DMS 273 (cell line): ENCODE results near the gene ERP44.
"Not testable (repeated sequence)": the region's sequence is repeated elsewhere in the genome, so short reads cannot be mapped to it uniquely, and the experiment has no call there.

Source experiments
- DNase-seq: peaks from one replicate; lab custom pipeline; 2025; ENCODE audit not compliant: unreplicated experiment; lab: John Stamatoyannopoulos, UW

Gene ERP44

DNA sequence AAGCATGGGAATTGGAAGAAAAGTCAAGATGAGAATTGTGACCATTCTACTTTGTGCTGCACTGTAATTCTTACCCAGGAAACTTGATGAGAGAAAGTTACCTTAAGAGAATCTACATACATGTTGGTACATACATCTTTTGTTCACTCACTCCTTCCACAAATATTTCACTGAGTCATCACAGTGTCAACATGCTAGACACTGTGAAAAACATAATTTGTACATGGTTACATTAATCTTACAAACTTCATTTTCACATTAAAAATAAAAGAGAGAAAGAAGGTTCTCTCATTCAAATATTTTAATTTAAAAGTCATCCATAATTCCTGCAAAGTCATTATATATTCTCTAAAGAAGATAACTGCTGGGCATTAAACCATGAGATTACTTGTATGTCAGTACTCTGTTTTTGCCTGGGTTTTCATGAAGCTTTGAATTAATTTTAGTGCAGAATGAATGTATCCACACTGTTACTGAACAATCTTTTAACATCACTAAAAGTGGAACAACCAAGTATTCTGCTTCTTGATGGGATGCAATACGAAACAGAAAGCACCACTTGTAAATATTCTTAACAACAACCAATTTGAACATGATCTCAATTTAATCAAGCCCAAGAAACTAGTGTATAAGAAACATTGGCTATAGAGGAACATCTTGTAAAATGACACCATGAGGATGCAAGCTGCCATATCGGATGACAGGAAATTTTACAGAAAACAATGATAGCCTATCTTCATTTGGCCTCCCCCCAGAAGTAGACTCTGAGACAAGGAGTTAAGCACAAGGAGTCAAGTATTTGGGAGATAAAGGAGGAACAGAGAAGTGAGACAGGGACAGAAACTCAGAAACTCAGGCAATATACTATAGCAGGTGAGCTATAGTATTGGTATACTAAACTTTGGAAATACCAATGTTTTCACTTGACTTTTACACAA lies 28.4 kb downstream of the ERP44 start:
- peak; percentile 7 for DNase-seq

DNA sequence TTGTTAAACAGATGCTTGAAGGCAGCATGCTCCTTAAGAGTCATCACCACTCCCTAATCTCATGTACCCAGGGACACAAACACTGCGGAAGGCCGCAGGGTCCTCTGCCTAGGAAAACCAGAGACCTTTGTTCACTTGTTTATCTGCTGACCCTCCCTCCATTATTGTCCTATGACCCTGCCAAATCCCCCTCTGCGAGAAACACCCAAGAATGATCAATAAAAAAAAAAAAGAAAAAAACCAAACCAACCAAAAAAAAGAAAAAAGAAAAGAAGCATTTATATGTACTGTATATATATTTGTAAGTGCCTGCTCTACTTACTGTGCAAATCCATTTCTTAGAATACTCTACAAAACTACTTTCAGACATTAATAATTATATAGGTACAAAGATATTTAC lies 29.7 kb downstream of the ERP44 start:
- DNase-seq: not testable (repeated sequence)

DNA sequence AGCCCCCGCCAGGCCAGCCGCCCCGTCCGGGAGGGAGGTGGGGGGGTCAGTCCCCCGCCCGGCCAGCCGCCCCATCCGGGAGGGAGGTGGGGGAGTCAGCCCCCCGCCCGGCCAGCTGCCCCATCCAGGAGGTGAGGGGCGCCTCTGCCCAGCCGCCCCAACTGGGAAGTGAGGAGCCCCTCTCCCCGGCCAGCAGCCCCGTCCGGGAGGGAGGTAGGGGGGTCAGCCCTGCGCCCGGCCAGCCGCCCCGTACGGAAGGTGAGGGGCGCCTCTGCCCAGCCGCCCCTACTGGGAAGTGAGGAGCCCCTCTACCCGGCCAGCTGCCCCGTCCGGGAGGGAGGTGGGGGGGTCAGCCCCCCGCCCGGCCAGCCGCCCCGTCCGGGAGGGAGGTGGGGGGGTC lies 30.8 kb downstream of the ERP44 start:
- DNase-seq: not testable (repeated sequence)

DNA sequence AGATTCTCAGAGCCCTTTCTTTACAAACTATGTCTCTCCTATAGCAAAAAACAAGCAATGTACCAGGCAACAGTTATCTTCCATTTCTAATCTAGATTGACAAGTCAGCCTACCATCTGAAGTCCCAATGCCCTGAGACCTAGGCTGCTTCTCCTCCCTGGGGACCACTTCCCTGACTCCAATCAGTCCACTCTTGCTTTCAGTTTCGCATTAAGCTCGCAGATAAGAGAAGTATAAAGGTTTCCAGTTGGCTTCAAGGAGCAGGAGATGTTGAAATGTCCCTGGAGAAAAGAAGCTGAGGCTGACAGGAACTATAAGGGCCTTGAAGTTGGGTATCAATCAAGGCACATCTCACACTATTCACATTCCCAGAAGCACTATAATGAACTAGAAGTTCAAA lies 32.3 kb downstream of the ERP44 start:
- DNase-seq: peak; percentile 52

DNA sequence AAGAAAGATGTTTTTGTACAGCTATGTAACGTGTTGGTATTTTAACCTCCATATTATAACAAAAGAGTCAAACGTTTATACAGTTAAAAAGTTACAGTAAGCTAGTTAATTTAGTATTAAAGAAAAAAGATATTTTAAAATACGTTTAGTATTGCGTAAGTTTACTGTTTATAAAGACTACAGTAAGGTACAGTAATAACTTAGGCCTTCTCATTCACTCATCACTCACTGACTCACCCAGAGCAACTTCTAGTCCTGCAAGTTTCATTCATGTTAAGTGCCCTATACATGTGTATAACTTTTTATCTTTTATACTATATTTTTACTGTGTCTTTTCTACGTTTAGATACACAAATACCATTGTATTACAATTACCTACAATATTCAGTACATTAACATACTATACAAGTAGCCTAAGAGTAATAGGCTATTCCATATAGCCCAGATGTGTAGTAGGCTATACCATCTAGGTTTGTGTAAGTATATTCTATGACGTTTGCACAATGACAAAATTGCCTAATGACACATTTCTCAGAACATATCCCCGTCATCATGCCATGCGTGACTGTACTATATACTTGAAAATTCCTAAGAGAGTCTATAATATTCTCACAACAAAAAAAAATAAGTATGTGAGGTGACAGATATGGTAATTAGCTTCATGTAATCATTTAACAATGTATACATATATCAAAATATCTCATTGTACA lies 33.8 kb downstream of the ERP44 start:
- no peak for DNase-seq

DNA sequence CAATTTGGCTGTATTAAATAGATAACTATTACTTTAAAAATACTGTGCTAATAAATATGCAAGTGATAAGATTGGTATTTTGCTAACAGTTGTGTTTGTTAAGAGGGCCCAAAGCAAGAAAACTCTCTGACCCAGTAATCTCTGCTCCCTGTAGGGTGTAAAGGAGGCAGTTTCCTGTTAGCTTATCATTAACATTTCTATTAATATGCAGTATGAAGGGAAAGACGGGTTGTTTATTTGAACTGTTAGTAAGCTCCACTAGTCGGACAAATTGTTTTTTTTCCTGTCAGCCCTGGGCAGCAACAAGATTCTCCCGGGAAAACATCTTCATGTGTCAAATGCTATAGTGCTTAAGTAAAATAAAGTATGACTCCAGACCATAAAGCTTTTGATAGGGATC lies 35.6 kb downstream of the ERP44 start:
- DNase-seq: no peak

DNA sequence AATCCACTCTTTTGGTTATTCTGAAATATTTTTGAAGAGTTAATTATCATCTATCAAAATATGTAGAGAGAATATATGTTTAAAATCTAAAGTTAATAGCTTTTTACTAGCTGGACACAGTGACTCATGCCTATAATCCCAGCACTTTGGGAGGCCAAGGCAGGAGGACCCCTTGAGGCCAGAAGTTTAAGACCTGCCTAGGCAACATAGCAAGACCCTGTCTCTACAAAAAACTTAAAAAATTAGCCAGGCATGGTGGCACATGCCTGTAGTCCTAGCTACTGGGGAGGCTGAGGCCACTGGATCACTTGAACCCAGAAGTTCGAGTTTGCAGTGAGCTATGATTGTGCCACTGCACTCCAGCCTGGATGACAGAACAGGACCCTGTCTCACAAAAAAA lies 36.1 kb downstream of the ERP44 start:
- DNase-seq: not testable (repeated sequence)

DNA sequence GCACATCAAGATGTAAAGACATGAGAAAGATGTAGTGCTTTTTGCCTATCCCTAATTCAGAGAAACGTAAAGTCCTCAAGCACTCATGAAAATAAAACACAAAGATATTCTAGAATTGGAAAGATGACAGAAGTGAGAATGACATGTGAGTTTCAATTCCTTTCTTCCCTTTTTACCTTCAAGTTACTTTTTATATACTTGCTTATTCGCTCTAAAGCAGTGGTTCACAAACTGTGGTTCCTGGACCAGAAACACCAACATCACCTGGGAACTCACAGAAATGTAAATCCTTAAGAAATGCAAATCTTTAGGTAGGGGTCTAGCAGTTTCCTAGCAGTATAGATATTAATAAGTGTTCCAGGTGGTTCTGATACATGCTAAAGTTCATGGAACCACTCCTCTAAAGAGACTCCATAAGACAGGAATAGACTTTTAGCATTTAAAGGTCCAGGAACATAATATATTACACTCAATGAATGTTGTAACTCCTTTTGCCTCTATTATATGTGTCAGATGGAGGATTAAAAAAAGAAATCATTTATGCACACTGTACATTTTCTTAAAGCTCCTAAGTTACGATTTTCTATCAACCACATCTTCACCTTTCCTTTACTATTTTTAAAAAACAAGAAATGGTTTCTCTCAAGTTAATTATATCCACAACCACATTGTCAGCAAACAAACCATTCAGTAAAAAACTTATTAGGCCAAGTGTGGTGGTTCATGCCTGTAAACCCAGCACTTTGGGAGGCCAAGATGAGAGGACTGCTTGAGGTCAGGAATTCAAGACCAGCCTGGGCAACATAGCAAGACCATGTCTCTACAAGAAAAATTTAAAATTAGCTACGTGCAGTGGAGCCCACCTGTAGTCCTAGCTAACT lies 39.9 kb downstream of the ERP44 start:
- no peak for DNase-seq

DNA sequence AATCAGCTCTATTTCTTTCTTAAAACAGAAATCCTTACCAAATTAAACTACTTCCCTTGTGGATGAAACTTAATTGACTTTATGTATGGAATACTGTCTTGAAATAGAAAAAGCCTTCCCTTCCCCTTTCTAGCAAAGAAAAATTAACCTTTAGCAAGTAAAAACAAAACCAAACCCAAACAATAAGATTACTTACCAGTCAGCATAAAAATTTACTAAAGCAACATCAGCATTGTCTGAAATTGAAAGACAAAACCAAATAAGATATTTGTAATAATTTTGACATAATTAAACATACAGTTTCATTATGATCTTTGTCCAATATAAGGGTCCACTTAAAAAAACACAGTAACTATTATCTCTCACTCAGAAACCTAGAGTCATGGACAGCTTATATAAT lies 41.2 kb downstream of the ERP44 start:
- no peak for DNase-seq

DNA sequence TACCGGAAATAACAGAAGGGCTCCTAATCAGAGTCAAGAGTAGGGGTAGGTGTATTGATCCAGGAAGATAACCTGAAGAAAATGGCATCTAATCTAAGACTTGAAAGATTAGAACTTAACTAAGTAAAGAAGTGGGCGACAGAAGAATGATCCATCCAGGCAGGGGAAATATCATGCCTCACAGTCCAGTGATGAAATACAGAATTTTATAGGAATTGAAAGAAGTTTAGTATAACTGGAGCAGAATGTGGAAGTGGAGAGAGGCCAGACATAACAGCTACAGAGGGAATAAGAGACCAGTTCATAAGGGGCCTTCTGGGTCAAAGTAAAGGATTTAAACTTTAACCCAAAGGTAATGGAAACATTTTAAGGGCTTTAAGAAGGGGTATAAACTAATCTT lies 42.2 kb downstream of the ERP44 start:
- no peak for DNase-seq

DNA sequence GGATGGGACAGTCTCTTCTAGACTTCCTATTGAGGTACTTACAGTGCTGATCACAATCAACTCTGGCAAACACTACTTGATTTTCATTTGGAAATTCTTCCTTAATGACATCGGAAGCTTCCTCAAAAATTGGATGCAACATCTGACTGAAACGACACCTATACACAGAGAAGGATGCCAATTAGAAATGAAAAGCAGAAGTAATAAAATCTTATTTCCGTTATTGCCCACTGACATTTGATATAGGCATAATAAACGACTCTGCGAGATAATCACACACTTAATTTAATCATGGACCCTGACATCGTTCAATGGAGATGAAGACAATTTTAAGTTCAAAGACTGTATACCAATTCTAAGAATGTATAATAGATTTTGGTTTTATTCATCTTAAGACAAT lies 46.4 kb downstream of the ERP44 start:
- DNase-seq: no peak

DNA sequence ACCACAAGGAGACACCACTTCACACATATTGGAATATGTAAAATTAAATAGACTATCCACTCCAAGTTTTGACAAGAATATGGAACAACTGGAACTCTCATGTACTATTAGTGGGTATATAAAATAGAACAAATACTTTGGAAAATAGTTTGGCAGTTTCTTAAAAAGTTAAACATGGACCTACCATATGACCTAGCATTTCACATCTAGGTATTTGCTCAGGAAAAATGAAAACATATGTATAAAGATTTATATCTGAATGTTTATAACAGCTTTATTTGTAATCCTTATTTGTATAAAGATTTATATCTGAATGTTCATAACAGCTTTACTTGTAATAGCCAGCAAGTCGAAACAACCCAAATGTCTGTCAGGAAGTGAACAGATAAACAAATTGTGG lies 49.2 kb downstream of the ERP44 start:
- DNase-seq: no peak

DNA sequence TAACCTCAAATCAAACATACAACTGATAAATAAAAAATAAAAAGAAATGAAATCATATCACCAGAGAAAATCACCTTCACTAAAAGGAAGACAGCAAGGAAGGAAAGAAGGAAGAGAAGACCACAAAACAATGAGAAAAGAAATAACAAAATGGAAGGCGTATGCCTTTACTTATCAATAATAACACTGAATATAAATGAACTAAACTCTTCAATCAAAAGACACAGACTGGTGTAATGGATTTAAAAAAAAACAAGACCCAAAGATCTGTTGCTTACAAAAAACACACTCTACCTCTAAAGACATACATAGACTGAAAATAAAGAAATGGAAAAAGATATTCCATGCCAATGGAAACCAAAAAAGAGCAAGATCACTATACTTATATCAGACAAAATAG lies 60.3 kb downstream of the ERP44 start:
- no peak for DNase-seq

DNA sequence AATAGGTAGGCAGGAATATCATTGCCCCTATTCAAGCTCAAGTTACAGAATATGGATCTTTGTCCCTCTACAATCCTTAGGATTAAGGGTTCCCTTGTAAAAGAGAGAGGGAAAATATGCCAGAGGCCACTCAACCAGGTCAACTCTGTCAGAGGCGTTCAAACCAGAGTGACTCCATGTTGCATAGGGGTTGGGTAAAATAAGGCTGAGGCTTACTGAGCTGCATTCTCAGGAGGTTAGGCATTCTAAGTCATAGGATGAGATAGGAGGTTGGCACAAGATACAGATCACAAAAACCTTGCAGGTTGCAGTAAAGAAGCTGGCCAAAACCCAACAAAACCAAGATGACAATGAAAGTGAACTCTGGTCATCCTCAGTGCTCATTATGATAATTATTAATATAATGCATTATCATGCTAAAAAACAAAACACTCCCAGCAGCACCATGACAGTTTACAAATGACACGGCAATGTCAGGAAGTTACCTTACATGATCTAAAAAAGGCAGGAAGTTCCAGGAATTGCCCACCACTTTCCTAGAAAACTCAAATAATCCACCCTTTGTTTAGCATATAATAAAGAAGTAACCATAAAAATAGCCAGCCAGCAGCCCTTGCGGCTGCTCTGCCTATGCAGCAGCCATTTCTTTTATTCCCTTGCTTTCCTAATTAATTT lies 64.8 kb downstream of the ERP44 start:
- no peak for DNase-seq

DNA sequence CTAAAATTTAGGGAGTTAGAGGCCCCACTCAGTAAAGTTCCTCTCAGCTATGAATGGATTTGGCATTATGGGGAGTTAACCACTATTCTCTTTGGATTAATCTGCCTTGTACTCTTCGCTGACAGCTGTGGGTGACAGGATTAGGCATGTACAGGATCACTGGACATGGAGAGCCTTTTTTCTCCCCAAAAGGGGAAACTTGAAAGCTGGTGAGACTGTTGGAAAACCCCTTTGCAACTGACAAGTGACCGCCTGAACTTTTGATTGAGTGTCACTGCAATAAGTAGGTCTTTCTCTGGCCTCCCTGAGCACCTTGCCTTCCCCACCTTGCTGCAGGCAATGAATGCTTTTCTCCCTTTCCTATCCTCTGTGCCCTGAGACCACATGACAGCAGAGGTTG lies 68.3 kb downstream of the ERP44 start:
- no peak for DNase-seq

DNA sequence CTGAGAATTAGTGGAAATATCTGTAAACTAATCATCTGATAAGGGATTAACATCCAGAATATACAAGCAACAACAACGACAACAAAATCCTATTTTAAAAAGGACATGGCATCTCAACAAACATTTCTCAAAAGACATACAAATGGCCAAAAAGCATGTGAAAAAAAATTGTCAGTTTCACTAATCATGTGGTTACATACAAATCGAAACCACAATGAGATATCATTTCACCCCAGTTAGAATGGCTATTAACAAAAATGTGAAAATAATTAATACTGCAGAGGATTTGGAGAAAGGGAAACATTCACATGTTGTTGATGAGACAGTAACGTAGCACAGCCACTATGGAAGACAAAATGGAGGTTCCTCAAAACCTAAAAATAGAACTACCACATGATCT lies 69.5 kb downstream of the ERP44 start:
- no peak for DNase-seq

DNA sequence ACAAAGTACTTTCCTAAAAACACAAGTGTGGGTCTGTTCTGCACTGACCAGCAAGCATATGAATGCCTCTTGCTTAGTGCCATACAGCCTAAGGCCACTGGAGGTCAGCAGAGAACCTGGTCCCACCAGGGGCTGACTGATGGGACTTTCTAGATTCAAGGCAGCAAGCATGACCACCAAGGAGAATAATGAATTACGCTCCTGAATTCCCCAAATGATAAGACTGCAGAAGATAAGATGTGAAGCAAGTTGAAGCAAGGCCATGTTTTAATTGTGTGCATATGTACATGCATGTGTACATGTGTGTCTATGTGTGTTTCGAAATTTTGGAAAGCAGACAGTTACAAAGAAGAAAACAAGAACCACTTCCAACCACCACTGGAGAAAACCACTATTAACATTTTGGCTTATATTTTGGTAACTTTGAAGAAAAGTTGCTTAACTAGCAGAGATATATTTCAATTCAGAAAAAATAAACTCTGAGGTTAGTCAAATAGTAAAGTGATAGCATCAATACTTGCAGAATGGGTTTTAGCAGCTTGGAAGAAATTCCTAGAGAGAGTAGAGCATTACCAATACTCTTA lies 70.5 kb downstream of the ERP44 start:
- peak; percentile 82 for DNase-seq

DNA sequence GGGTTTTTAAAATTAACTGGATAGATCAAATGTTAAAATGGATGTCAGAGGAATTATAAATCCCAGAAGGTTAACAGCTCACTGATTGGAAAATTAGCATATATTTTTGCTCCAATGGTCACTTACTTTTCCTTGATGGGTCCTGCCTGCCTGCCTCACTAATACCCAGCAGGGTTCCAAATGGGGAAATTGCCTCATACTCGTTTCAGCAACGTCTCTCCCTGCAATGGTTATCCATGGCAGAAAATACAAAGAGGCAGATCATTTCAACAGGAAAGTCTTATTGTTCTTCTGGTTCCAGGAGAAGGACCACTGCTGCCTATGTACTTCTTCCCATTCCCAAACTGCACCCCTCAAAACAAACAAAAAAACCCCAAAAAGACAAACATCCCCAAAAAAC lies 71.3 kb downstream of the ERP44 start:
- no peak for DNase-seq

DNA sequence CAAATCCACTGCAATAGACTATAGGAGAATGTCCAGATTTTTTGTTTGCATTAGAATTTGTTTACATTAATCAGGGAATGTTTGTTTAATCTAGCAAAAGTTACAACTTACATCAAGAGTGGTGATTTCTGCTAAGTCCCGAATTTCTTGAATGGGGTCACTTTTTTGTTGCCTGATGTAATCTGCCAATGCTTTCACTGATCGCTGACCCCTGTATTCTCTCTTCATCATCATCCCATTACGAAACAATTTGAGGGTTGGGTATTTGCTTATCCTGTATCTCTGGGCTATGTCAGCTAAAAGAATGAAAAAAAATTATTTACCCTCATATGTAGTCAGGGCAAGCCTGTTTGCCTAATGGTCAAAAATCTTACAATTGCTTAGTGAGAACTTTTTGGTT lies 76.9 kb downstream of the ERP44 start:
- DNase-seq: no peak

DNA sequence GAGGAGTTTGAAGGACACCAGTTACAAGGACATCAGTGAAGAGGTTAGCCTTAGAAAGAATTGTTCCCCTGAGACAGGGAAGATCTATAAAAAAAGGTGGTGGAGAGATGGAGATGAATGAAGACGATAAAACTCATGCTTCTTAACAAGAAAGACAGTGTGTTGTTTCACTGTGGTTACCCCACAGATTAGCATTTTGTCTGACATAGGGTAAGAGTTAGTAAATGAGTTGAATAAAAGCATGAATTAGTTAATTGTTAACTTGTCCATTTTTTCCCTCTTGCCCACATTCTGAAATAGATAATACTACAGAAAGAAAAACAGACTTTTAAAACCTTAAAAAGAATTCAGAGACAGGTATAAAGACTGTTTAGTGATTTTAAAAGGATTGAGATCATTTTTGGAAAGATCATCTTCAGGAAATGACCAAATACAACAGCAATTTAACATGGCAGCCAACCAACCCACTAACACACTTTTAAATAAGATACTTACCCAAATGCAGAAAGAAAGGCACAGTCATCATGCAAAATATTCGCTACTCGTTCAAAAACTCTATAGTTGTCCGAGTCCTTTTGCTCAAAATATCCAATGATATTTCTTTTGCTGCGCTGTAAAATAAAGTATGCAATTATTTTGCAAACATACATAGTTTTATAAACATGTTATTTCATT lies 78.5 kb downstream of the ERP44 start:
- DNase-seq: no peak
